Caco-2 (cell line): ENCODE results near the gene ADD2. TPM values are rescaled to one million over a fixed set of nuclear protein-coding genes. Genes with fewer than 3 reads are reported as not detected.

Source experiments
- BruUV-seq: library from RNA; stranded (reverse); fragments of 400-500 nt; replicated peaks from 2 replicates; lab custom pipeline; 2021; lab: Mats Ljungman, UMichigan
- CTCF ChIA-PET: fragments of 300-600 bp; sonication (Branson Sonifier 250); formaldehyde crosslinking; loops from one replicate; lab custom pipeline; 2022; ENCODE audit warnings: antibody characterized with exemption; lab: Charles Lee
- POLR2A ChIA-PET: fragments of 300-600 bp; sonication (Branson Sonifier 250); formaldehyde crosslinking; loops from one replicate; lab custom pipeline; 2022; ENCODE audit warnings: antibody characterized with exemption; lab: Charles Lee
- DNase-seq, 2 experiments: peaks; one replicate each; pipeline versions ENCODE4 v3.0.0 to v3.0.0-alpha.2; 2020 to 2022
- H3K27me3 ChIP-seq: replicated peaks from 2 replicates; pipeline ENCODE4 v1.6.0; 2011; ENCODE audit warnings: low read length; ENCODE audit not compliant: control insufficient read depth, insufficient read depth
- H3K36me3 ChIP-seq: 2 replicates; pipeline ENCODE4 v1.5.1; 2011; ENCODE audit warnings: low read length; ENCODE audit not compliant: control insufficient read depth, insufficient read depth
- H3K4me1 ChIP-seq: fragments of 250-450 bp; sonication (Bioruptor Pico); 2 replicates; pipeline ENCODE4 v1.5.1; 2020; ENCODE audit warnings: mild to moderate bottlenecking
- H3K4me3 ChIP-seq: 2 replicates; pipeline ENCODE4 v1.5.1; 2011; ENCODE audit warnings: low read depth, mild to moderate bottlenecking, control low read depth, low read length
- H3K9me3 ChIP-seq: fragments of 250-450 bp; sonication (Bioruptor Pico); 2 replicates; pipeline ENCODE4 v1.5.1; 2020; ENCODE audit warnings: mild to moderate bottlenecking, moderate library complexity
- H3K27ac Mint-ChIP-seq: one replicate; pipeline ENCODE4 v1.8.0; 2022; ENCODE audit warnings: mixed read lengths; ENCODE audit not compliant: unreplicated experiment
- H3K27me3 Mint-ChIP-seq: one replicate; pipeline ENCODE4 v1.8.0; 2022; ENCODE audit warnings: mixed read lengths; ENCODE audit not compliant: insufficient read depth, unreplicated experiment
- H3K36me3 Mint-ChIP-seq: one replicate; pipeline ENCODE4 v1.8.0; 2022; ENCODE audit warnings: mild to moderate bottlenecking, mixed read lengths; ENCODE audit not compliant: insufficient read depth, unreplicated experiment
- H3K4me1 Mint-ChIP-seq: one replicate; pipeline ENCODE4 v1.8.0; 2022; ENCODE audit warnings: low read depth, mixed read lengths; ENCODE audit not compliant: unreplicated experiment
- H3K4me3 Mint-ChIP-seq: one replicate; pipeline ENCODE4 v1.8.0; 2022; ENCODE audit warnings: mild to moderate bottlenecking, moderate library complexity, mixed read lengths; ENCODE audit not compliant: unreplicated experiment
- H3K9me3 Mint-ChIP-seq: one replicate; pipeline ENCODE4 v1.8.0; 2022; ENCODE audit warnings: mixed read lengths; ENCODE audit not compliant: unreplicated experiment
- intact Hi-C: fragments of 100-400 bp; cut with micrococcal nuclease; formaldehyde crosslinking; loops from one replicate; pipeline ENCODE4 v1.10.0; 2022; ENCODE audit not compliant: unreplicated experiment
- total RNA-seq: library from RNA; stranded (reverse); gene quantifications from 2 replicates; pipeline ENCODE4 v1.2.3, GENCODE V29; 2022
- TF ChIP-seq, protein P1 (sequence below), 2 experiments: fragments of 200-600 bp in 1 of 2; IDR thresholded peaks; 1 replicate in 1 of 2; 2 replicates in 1 of 2; pipeline versions ENCODE4 v1.5.1 to v1.8.0; 2011 to 2022; ENCODE audit warnings: antibody characterized with exemption in 1 of 2, control low read depth in 1 of 2, inconsistent platforms in 1 of 2, low read depth in 1 of 2, low read length in 1 of 2, mild to moderate bottlenecking in 1 of 2, moderate library complexity in 1 of 2; ENCODE audit not compliant: insufficient read depth in 1 of 2, severe bottlenecking in 1 of 2, unreplicated experiment in 1 of 2

Gene ADD2
- total RNA-seq, 1 experiment from 2014 or later: not detected

DNA sequence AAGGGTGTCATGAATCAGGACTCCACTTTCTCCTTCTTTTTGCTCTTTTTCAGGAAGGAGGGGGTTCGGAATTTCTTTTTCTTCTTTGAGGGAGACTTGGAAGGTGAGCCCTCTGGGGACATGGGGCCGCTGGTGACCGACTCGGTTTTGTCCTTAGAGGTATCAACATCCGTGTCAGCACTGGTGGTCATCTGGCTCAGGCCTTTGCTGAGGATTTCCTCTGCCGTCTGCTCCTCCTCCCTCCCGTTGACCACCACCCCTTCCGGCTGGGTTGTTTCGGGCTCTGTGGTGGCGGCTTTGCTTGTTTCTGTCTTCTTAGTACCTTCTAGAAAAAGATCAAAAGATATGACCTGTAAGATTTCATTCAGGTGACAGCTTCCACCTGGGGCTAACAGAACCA is 104.6 kb downstream of the ADD2 start:
- Histone ChIP-seq H3K27me3 (peaks cover 1% of the 10 kb centered on the region; the same call in 1 of the 2 replicates), H3K4me3 (no peak overlapping the region), H3K9me3 (no peaks in the 10 kb centered on the region), H3K36me3 (no peaks in the 10 kb centered on the region), H3K4me1 (no peaks in the 10 kb centered on the region)
- no peaks in the 10 kb centered on the region for H3K36me3 Mint-ChIP-seq
- no peak overlapping the region for H3K4me3 Mint-ChIP-seq
- peaks cover 25% of the 10 kb centered on the region for H3K27me3 Mint-ChIP-seq
- no peak for DNase-seq
- POLR2A ChIA-PET: no interaction called here
- no peak overlapping the region for H3K27ac Mint-ChIP-seq
- H3K9me3 Mint-ChIP-seq: no peaks in the 10 kb centered on the region
- TF ChIP-seq, protein P1, sequence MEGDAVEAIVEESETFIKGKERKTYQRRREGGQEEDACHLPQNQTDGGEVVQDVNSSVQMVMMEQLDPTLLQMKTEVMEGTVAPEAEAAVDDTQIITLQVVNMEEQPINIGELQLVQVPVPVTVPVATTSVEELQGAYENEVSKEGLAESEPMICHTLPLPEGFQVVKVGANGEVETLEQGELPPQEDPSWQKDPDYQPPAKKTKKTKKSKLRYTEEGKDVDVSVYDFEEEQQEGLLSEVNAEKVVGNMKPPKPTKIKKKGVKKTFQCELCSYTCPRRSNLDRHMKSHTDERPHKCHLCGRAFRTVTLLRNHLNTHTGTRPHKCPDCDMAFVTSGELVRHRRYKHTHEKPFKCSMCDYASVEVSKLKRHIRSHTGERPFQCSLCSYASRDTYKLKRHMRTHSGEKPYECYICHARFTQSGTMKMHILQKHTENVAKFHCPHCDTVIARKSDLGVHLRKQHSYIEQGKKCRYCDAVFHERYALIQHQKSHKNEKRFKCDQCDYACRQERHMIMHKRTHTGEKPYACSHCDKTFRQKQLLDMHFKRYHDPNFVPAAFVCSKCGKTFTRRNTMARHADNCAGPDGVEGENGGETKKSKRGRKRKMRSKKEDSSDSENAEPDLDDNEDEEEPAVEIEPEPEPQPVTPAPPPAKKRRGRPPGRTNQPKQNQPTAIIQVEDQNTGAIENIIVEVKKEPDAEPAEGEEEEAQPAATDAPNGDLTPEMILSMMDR (IDR thresholded peaks at IDR 0.05; ENCODE audit: insufficient read depth in 1 of 2, low read depth in 1 of 2, low read length in 1 of 2, severe bottlenecking in 1 of 2, unreplicated experiment in 1 of 2): no peak
- H3K4me1 Mint-ChIP-seq: no peaks in the 10 kb centered on the region
- CTCF ChIA-PET: no interaction called here
- intact Hi-C loops: no loop called here
- BruUV-seq: no TSS peak

DNA sequence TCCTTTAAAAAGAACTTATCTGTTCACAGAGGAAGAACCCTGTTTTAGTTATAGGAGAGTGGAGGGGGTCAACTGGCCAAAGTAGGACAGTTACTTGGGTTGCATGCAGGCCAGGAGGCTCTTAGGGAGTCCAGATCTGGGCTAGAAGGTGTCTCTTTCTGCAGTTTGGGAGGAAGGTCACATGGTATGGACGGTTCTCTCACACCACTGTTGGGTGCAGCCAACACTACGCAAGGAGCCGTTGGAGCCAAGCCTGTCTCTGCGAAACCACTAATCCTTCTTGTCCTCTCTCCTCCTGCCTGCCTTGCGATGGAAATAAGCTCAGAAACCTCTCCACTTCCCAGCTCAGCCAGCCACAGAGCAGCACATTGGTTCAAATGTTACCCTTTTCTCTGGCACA is 108.4 kb downstream of the ADD2 start:
- H3K4me1 ChIP-seq: no peaks in the 10 kb centered on the region
- H3K27ac Mint-ChIP-seq: no peak overlapping the region
- no TSS peak for BruUV-seq
- no peaks in the 10 kb centered on the region for H3K4me1 Mint-ChIP-seq
- no peaks in the 10 kb centered on the region for H3K9me3 ChIP-seq
- H3K27me3 ChIP-seq: peaks cover 1% of the 10 kb centered on the region; the same call in 1 of the 2 replicates
- POLR2A ChIA-PET: no interaction called here
- intact Hi-C loops: loop anchor here (10.0 kb wide), 1 partner anchor 205 kb away; no protein-coding TSS in a partner anchor
- H3K27me3 Mint-ChIP-seq: peaks cover 17% of the 10 kb centered on the region
- no peaks in the 10 kb centered on the region for H3K36me3 Mint-ChIP-seq
- H3K4me3 Mint-ChIP-seq: no peak overlapping the region
- no peaks in the 10 kb centered on the region for H3K36me3 ChIP-seq
- no peaks in the 10 kb centered on the region for H3K9me3 Mint-ChIP-seq
- TF ChIP-seq, protein P1 (IDR thresholded peaks at IDR 0.05; ENCODE audit: insufficient read depth in 1 of 2, low read depth in 1 of 2, low read length in 1 of 2, severe bottlenecking in 1 of 2, unreplicated experiment in 1 of 2): no peak
- CTCF ChIA-PET: no interaction called here
- H3K4me3 ChIP-seq: no peak overlapping the region
- DNase-seq: no peak

DNA sequence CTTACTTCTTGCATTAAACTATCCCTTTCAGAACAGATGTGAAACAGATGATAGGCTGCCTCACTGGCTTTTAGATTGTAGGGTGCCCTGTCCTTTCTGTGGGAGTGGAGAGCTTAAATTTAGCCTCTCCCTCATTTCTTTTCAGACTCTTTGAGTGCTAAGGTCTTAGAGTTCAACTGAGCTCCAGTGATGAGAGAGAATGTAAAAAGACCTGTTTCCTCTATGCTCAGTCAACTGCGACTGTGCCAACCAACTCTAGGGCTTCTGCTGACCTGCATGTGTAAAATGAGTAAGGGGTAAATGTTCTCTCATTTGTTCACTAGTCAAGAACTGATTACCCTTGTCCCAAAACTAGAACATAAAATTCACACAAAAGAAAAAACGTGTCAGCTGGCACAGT is 109.5 kb downstream of the ADD2 start:
- ChIA-PET CTCF (no interaction called here), POLR2A (no interaction called here)
- Mint-ChIP-seq H3K4me1 (no peaks in the 10 kb centered on the region), H3K9me3 (no peaks in the 10 kb centered on the region), H3K27ac (no peak overlapping the region), H3K27me3 (peaks cover 15% of the 10 kb centered on the region), H3K4me3 (no peak overlapping the region), H3K36me3 (no peaks in the 10 kb centered on the region)
- DNase-seq: no peak
- Histone ChIP-seq H3K4me3 (no peak overlapping the region), H3K9me3 (no peaks in the 10 kb centered on the region), H3K36me3 (no peaks in the 10 kb centered on the region), H3K27me3 (peaks cover 1% of the 10 kb centered on the region; the same call in 1 of the 2 replicates), H3K4me1 (no peaks in the 10 kb centered on the region)
- intact Hi-C loops: loop anchor here (10.0 kb wide), 1 partner anchor 206 kb away; no protein-coding TSS in a partner anchor
- TF ChIP-seq, protein P1 (IDR thresholded peaks at IDR 0.05; ENCODE audit: insufficient read depth in 1 of 2, low read depth in 1 of 2, low read length in 1 of 2, severe bottlenecking in 1 of 2, unreplicated experiment in 1 of 2): no peak
- no TSS peak for BruUV-seq
